DMS53 treated with DMSO at 0.1 percent for 48 hours (cell line): ENCODE measurements around the gene CUX1.
"Not testable (repeated sequence)": the region's sequence is repeated elsewhere in the genome, so short reads cannot be mapped to it uniquely, and the experiment has no call there.

Experiments
- DNase-seq: peaks from one replicate; lab custom pipeline; 2025; ENCODE audit not compliant: unreplicated experiment; lab: John Stamatoyannopoulos, UW

Gene CUX1

GRCh38 chr7:101823096-101823495 is 5.7 kb downstream of the CUX1 start:
- DNase-seq = no peak

DNA sequence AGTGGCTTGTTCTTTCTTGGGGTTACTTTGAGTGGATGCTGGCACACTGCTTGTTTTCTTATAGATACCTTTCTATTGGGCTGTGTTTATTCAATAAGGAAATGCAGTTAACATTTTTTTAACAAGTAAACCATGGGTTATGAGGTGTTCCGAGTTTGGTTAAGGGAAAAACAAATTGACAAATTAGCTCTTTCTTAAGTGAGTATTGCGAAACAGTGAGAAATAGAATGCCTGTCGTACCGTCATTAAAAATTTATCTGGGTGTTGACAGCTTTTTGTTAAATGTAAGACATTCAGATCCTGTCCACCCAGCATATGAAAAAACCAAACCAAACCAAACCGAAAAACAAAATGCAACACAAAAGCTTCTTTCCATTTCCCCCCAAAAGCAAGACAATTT is 6.2 kb downstream of the CUX1 start:
- no peak for DNase-seq

DNA sequence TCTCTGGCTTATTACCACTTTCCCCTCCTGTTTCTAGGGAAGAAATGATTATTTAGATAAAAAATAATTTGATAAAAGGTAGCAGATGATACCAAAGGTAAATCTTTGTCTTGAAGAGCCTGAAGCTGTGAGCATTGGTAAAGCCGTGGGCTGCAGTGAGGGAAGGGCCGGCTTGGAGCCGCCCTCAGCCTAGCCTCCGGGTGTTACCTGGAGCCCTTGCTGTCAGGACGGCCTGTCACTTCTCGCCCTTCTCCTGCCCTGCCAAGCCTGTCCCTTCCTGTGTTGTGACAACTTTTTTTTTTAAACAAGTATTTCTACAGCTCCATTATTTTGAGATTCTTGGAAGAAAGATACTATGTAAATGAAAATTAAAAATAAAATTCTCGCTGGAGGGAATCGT is 7.0 kb downstream of the CUX1 start:
- no peak for DNase-seq

- no peak for DNase-seq
Observed at GRCh38 chr7:101826081-101826835, 8.8 kb downstream of the CUX1 start.

DNA sequence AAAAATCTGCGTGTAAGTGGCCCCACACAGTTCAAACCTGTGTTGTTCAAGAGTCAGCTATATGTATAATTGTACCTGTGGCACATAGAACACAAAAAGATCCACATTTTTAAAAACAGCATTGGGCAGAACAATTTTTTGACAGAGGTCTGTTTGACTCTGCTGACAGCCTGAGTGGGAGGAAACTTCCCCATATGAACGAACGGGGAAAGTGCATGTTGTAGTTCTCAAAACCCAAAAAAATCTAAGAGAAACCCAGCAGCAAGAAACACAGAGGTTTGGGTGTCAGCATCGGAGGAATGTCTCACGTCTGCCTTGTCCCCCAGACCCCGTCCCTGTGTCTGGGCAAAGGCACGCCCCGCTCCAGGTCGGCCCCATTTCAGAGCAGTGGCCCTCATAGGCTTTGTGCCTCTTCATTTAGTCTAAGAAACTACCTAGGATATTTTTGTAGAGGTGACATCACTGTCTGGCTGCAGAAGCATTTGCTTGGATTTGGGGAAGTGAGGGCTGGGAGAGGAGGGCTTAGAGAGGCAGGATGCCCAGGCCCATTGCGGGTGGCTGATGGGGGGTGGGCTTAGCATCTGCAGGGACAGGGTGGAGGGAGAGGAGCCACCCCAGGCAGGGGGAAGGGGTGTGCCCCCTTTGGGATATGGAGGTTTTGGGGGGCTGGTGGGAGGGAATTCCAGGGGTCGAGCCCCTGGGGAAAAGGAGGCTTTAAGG is 11.0 kb downstream of the CUX1 start:
- DNase-seq = no peak

DNA sequence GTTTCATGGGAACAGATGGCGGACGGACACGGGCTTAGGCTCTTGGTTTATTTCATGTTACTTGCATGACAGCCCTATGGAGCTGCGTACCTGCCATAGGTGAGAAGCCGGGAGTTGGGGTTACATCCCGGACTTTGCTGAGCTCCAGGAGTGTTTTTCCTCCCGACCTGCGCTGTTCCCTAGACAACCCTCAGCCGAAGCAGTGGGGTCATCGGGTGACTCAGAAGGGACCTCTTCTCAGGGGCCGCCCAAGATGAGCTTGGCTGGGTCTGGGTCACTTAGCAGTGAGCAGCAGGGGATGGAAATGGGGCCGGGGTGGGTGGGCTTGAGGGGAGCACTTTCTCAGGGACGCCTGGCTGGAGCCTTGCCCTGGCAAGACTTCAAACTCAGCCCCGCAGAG is 11.9 kb downstream of the CUX1 start:
- no peak for DNase-seq

DNA sequence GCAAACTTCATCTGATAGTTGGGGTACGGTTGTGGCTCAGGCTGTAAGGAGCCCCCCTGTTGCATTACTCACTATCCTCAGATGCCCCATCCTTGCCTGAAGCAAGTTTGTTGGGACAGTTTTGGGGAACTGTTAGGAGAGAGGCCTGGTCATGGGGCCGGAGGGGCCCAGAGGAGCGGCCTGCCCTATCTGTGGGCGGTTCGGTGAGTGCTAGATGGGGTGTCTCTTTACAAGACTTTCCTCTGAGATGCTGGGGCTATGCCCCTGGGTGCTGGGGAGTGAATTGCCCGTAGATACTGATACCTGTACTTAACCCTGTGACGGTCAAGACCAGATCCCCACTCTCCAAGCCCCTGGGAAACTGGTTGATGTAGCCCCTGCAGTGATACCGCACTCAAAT is 12.4 kb downstream of the CUX1 start:
- DNase-seq = no peak

DNA sequence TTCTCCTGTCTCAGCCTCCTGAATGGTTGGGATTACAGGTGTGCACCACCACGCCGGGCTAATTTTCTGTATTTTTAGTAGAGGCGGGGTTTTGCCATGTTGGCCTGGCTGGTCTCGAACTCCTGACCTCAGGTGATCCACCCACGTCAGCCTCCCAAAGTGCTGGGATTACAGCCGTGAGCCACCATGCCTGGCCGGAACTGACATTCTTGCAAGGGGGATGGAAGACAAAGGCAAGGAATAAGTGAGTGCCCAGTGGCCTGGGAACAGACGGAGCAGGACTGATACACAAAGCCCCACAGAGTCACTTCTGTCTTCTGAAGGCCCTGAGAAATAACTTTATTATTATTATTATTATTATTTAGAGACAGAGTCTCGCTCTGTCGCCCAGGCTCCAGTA is 14.0 kb downstream of the CUX1 start:
- DNase-seq = not testable (repeated sequence)

- no peak for DNase-seq
Observed at GRCh38 chr7:101832205-101832631, 14.8 kb downstream of the CUX1 start.

GRCh38 chr7:101832685-101833375 is 15.4 kb downstream of the CUX1 start:
- DNase-seq = no peak

GRCh38 chr7:101833799-101834198 is 16.4 kb downstream of the CUX1 start:
- no peak for DNase-seq

GRCh38 chr7:101835136-101835535 is 17.7 kb downstream of the CUX1 start:
- no peak for DNase-seq

DNA sequence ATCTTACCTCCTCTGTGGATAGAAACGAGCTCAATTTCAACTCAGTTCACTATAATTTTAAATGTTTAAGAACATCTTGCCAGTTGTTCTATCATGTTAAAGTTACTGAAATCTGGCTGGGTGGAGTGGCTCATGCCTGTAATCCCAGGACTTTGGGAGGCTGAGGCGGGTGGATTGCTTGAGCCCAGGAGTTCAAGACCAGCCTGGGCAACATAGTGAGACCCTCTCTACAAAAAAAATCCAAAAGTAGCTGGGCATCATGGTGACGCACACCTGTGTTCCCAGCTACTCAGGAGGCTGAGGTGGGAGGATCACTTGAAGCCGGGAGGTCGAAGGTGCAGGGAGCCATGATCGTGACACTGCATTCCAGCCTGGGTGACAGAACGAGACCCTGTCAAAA is 20.0 kb downstream of the CUX1 start:
- not testable (repeated sequence) for DNase-seq

DNA sequence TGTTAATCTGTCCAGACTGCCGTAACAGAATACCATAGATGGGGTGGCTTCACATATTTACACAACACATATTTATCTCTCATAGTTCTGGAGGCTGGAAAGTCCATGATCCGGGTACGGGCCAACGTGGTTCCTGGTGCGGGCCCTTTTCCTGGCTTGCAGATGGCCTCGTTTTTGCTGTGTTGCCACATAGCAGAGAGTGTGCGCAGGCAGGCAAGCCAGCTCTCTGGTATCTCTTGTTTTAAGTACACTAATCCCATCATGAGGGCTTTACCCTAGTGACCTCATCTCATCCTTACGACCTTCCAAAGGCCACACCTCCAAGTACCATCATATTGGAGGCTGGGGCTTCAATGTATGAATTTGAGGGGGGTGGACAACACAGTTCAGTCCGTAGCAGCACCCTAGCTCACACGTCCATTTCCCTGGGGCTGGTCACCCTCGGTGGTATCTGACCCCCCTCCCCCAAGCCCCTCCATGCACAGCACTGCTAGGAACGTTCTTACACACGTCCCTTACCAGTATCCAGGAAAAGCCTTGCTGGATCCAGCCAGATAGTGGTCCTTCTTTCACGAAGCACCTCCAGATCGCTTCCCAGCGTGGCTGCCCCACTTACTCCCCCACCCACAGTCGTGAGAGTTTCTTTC is 21.5 kb downstream of the CUX1 start:
- no peak for DNase-seq

- no peak for DNase-seq
Observed at GRCh38 chr7:101841328-101841727, 23.9 kb downstream of the CUX1 start.

- no peak for DNase-seq
Observed at GRCh38 chr7:101843293-101844271, 26.2 kb downstream of the CUX1 start.

GRCh38 chr7:101845974-101846373 is 28.5 kb downstream of the CUX1 start:
- DNase-seq = no peak

- DNase-seq = no peak
Observed at GRCh38 chr7:101846800-101847538, 29.5 kb downstream of the CUX1 start.

GRCh38 chr7:101848208-101848951 is 31.0 kb downstream of the CUX1 start:
- no peak for DNase-seq
